HK-2 (cell line): ENCODE data around the gene GRIA2.

Source experiments
- DNase-seq: peaks from one replicate; pipeline ENCODE4 v3.0.0-alpha.2; 2018; ENCODE audit not compliant: unreplicated experiment

Gene GRIA2

GRCh38 chr4:157372567-157372966, 152.0 kb downstream of the GRIA2 start:
- no peak for DNase-seq

GRCh38 chr4:157389741-157390140, 169.2 kb downstream of the GRIA2 start:
- no peak for DNase-seq

GRCh38 chr4:157405070-157405469, 184.5 kb downstream of the GRIA2 start:
- no peak for DNase-seq
